Muscle layer of duodenum (tissue), 2 donors: Measurements from ENCODE around the gene ZNF615.
A peak's percentile ranks its signal among the peaks of the same experiment; 100 is the strongest.
"Not testable (repeated sequence)": the region's sequence is repeated elsewhere in the genome, so short reads cannot be mapped to it uniquely, and the experiment has no call there.

Experiments used
- H3K27ac ChIP-seq: one replicate; pipeline ENCODE4 v1.7.0; 2013; ENCODE audit warnings: mild to moderate bottlenecking, low read length
- H3K27me3 ChIP-seq: one replicate; pipeline ENCODE4 v1.7.0; 2013; ENCODE audit warnings: low read depth, mild to moderate bottlenecking, control low read depth, low read length
- H3K36me3 ChIP-seq, 2 donors: one replicate each; pipeline ENCODE4 v1.7.0; 2013; ENCODE audit warnings: low read length in 2 of 2, control low read depth in 1 of 2, mild to moderate bottlenecking in 1 of 2; ENCODE audit not compliant: insufficient read depth in 2 of 2, control insufficient read depth in 1 of 2
- H3K4me1 ChIP-seq, 2 donors: one replicate each; pipeline ENCODE4 v1.7.0; 2013; ENCODE audit warnings: low read length in 2 of 2, mild to moderate bottlenecking in 2 of 2, control low read depth in 1 of 2, moderate library complexity in 1 of 2; ENCODE audit not compliant: insufficient read depth in 2 of 2, control insufficient read depth in 1 of 2
- H3K4me3 ChIP-seq, 2 donors: one replicate each; pipeline ENCODE4 v1.7.0; 2013; ENCODE audit warnings: low read length in 2 of 2, low read depth in 1 of 2, mild to moderate bottlenecking in 1 of 2
- H3K9me3 ChIP-seq, 2 donors: one replicate each; pipeline ENCODE4 v1.7.0; 2013; ENCODE audit warnings: low read length in 2 of 2, control low read depth in 1 of 2, mild to moderate bottlenecking in 1 of 2; ENCODE audit not compliant: control insufficient read depth in 1 of 2
- donor health status: healthy.

Gene ZNF615

GRCh38 chr19:52007806-52008557 is at the start of gene ZNF615:
TSS of gene ZNF615 (minus strand) at chr19:52008211. CDS start at chr19:52003711, 4,500 bp downstream.
- Histone ChIP-seq H3K4me3 (peak within 1 kb of the TSS; percentile 77 to 99), H3K27ac (peak within 1 kb of the TSS; percentile 89), H3K9me3 (peaks cover 0 to 10% of the 10 kb centered on the region in 2 donors), H3K4me1 (no peaks in the 10 kb centered on the region), H3K36me3 (peaks cover 0 to 28% of the 10 kb centered on the region in 2 donors), H3K27me3 (no peaks in the 10 kb centered on the region)

GRCh38 chr19:52056480-52056879 is 48.5 kb upstream of the ZNF615 start:
- not testable (repeated sequence) for H3K36me3 ChIP-seq, H3K27me3 ChIP-seq, H3K27ac ChIP-seq, H3K4me3 ChIP-seq, H3K4me1 ChIP-seq
- peaks cover 13 to 38% of the 10 kb centered on the region in 2 donors for H3K9me3 ChIP-seq

GRCh38 chr19:52051736-52052135 is 43.7 kb upstream of the ZNF615 start:
- not testable (repeated sequence) for H3K27ac ChIP-seq, H3K4me1 ChIP-seq, H3K27me3 ChIP-seq
- Histone ChIP-seq H3K9me3 (peaks cover 4 to 10% of the 10 kb centered on the region in 2 donors), H3K36me3 (peaks cover under 1 to 11% of the 10 kb centered on the region in 2 donors), H3K4me3 (peak overlapping the region in 1 of 2 donors; percentile 19)

GRCh38 chr19:52048555-52049501 is 40.8 kb upstream of the ZNF615 start, which contains the start of gene ZNF432:
TSS of gene ZNF432 (minus strand) at chr19:52048838. CDS start at chr19:52046868, 1,970 bp downstream.
- Histone ChIP-seq H3K9me3 (peaks cover 4 to 13% of the 10 kb centered on the region in 2 donors), H3K27ac (peak within 1 kb of the TSS; percentile 94), H3K4me3 (peak within 1 kb of the TSS; percentile 74 to 75), H3K27me3 (no peaks in the 10 kb centered on the region), H3K36me3 (peaks cover 17 to 39% of the 10 kb centered on the region in 2 donors), H3K4me1 (peaks cover 0 to 4% of the 10 kb centered on the region in 2 donors)

GRCh38 chr19:52039169-52039568 is 31.2 kb upstream of the ZNF615 start:
- Histone ChIP-seq H3K4me3 (peak overlapping the region in 1 of 2 donors; percentile 48), H3K36me3 (peaks cover 66 to 92% of the 10 kb centered on the region in 2 donors)

GRCh38 chr19:52034051-52034728 is 26.2 kb upstream of the ZNF615 start:
- Histone ChIP-seq H3K9me3 (peaks cover 60 to 72% of the 10 kb centered on the region in 2 donors), H3K4me1 (no peaks in the 10 kb centered on the region), H3K4me3 (peak overlapping the region; percentile 24 to 62), H3K27ac (no peak overlapping the region), H3K27me3 (no peaks in the 10 kb centered on the region), H3K36me3 (peaks cover 46 to 68% of the 10 kb centered on the region in 2 donors)

More at GRCh38 chr19:52039169-52039568, 31.2 kb upstream of the ZNF615 start:
- Histone ChIP-seq H3K27ac (no peak overlapping the region), H3K9me3 (peaks cover 53 to 63% of the 10 kb centered on the region in 2 donors), H3K4me1 (no peaks in the 10 kb centered on the region), H3K27me3 (no peaks in the 10 kb centered on the region)

GRCh38 chr19:52028780-52029123 is 20.7 kb upstream of the ZNF615 start:
- Histone ChIP-seq H3K27ac (peak overlapping the region; percentile 92), H3K36me3 (peaks cover 9 to 38% of the 10 kb centered on the region in 2 donors), H3K9me3 (peaks cover 21 to 30% of the 10 kb centered on the region in 2 donors), H3K4me3 (peak overlapping the region; percentile 76 to 93), H3K4me1 (peaks cover 0 to 7% of the 10 kb centered on the region in 2 donors), H3K27me3 (no peaks in the 10 kb centered on the region)

GRCh38 chr19:52028027-52028779 is 20.2 kb upstream of the ZNF615 start, which contains the start of gene ZNF614:
TSS of gene ZNF614 (minus strand) at chr19:52028379. CDS start at chr19:52025745, 2,634 bp downstream.
- peaks cover 13 to 38% of the 10 kb centered on the region in 2 donors for H3K36me3 ChIP-seq
- peak within 1 kb of the TSS; percentile 92 for H3K27ac ChIP-seq
- peaks cover 19 to 29% of the 10 kb centered on the region in 2 donors for H3K9me3 ChIP-seq
- H3K4me1 ChIP-seq = peaks cover 0 to 7% of the 10 kb centered on the region in 2 donors
- H3K27me3 ChIP-seq = no peaks in the 10 kb centered on the region
- peak within 1 kb of the TSS; percentile 76 to 93 for H3K4me3 ChIP-seq

- peak overlapping the region in 1 of 2 donors; percentile 76 for H3K4me3 ChIP-seq
Observed at GRCh38 chr19:52026255-52026990, 18.4 kb upstream of the ZNF615 start.

GRCh38 chr19:52024478-52024877 is 16.5 kb upstream of the ZNF615 start:
- not testable (repeated sequence) for H3K27ac ChIP-seq, H3K27me3 ChIP-seq, H3K4me1 ChIP-seq
- H3K36me3 ChIP-seq = peaks cover 31 to 63% of the 10 kb centered on the region in 2 donors
- peak overlapping the region in 1 of 2 donors; percentile 15 for H3K4me3 ChIP-seq
- H3K9me3 ChIP-seq = peaks cover 32 to 41% of the 10 kb centered on the region in 2 donors

More at GRCh38 chr19:52026255-52026990, 18.4 kb upstream of the ZNF615 start:
- H3K36me3 ChIP-seq = peaks cover 16 to 45% of the 10 kb centered on the region in 2 donors
- H3K27ac ChIP-seq, H3K27me3 ChIP-seq, H3K4me1 ChIP-seq: not testable (repeated sequence)
- H3K9me3 ChIP-seq = peaks cover 15 to 27% of the 10 kb centered on the region in 2 donors
